ENCODE measurements around the gene UBE2J1.

Gene UBE2J1

GRCh38 chr6:89379281-89379680 is 26.8 kb upstream of the UBE2J1 start:
- no peaks in the 10 kb centered on the region for H3K9me2 ChIP-seq (replicated peaks; ENCODE audit: insufficient read depth, low read length)
- H2AFZ ChIP-seq (ENCODE audit: low read length) = no peak overlapping the region
- peaks cover 11% of the 10 kb centered on the region for H3K79me2 ChIP-seq (ENCODE audit: low read length)
- DNase-seq = no peak
- H3K9me3 ChIP-seq (replicated peaks; ENCODE audit: insufficient read depth, low read length) = no peaks in the 10 kb centered on the region
- TF ChIP-seq EZH2 (optimal IDR thresholded peaks at IDR 0.05; ENCODE audit: low read depth, low read length) = no peak
- no peak for TF ChIP-seq EZH2phosphoT487 (IDR thresholded peaks at IDR 0.05; ENCODE audit: low read length)
- H4K20me1 ChIP-seq (ENCODE audit: insufficient read depth, low read length) = no peaks in the 10 kb centered on the region
- H3K4me3 ChIP-seq (ENCODE audit: low read length) = no peak overlapping the region
- peaks cover 20% of the 10 kb centered on the region for H3F3A ChIP-seq (ENCODE audit: insufficient read depth, low read length)
- no peak overlapping the region for H3K27ac ChIP-seq (ENCODE audit: low read length)
- H3K36me3 ChIP-seq (replicated peaks; ENCODE audit: insufficient read depth, low read length) = no peaks in the 10 kb centered on the region
- no peaks in the 10 kb centered on the region for H3K27me3 ChIP-seq (replicated peaks; ENCODE audit: insufficient read depth, low read length)
- H3K4me1 ChIP-seq (ENCODE audit: low read length) = peaks cover 20% of the 10 kb centered on the region
- no peak overlapping the region for H3K9ac ChIP-seq (ENCODE audit: low read length)
- no peak overlapping the region for H3K4me2 ChIP-seq (ENCODE audit: low read depth, low read length)

GRCh38 chr6:89378628-89379027 is 26.1 kb upstream of the UBE2J1 start:
- DNase-seq = no peak
- Histone ChIP-seq H4K20me1 (ENCODE audit: insufficient read depth, low read length) (no peaks in the 10 kb centered on the region), H3K79me2 (ENCODE audit: low read length) (peaks cover 16% of the 10 kb centered on the region), H3K4me3 (ENCODE audit: low read length) (no peak overlapping the region), H3K27me3 (replicated peaks; ENCODE audit: insufficient read depth, low read length) (no peaks in the 10 kb centered on the region), H2AFZ (ENCODE audit: low read length) (no peak overlapping the region), H3K9me2 (replicated peaks; ENCODE audit: insufficient read depth, low read length) (no peaks in the 10 kb centered on the region), H3K36me3 (replicated peaks; ENCODE audit: insufficient read depth, low read length) (no peaks in the 10 kb centered on the region), H3K9me3 (replicated peaks; ENCODE audit: insufficient read depth, low read length) (no peaks in the 10 kb centered on the region), H3F3A (ENCODE audit: insufficient read depth, low read length) (peaks cover 26% of the 10 kb centered on the region), H3K4me1 (ENCODE audit: low read length) (peaks cover 27% of the 10 kb centered on the region), H3K9ac (ENCODE audit: low read length) (no peak overlapping the region), H3K4me2 (ENCODE audit: low read depth, low read length) (no peak overlapping the region), H3K27ac (ENCODE audit: low read length) (no peak overlapping the region)
- TF ChIP-seq EZH2phosphoT487 (IDR thresholded peaks at IDR 0.05; ENCODE audit: low read length) = no peak
- no peak for TF ChIP-seq CTCF (IDR thresholded peaks at IDR 0.05; ENCODE audit: low read length)

- H3K4me3 ChIP-seq (ENCODE audit: low read length) = no peak overlapping the region
- H3K79me2 ChIP-seq (ENCODE audit: low read length) = peaks cover 24% of the 10 kb centered on the region
- DNase-seq = peak; percentile 93
- H3F3A ChIP-seq (ENCODE audit: insufficient read depth, low read length) = peaks cover 50% of the 10 kb centered on the region
- H3K9me2 ChIP-seq (replicated peaks; ENCODE audit: insufficient read depth, low read length) = no peaks in the 10 kb centered on the region
- TF ChIP-seq CTCF (IDR thresholded peaks at IDR 0.05; ENCODE audit: low read length) (peak; percentile 78), EZH2phosphoT487 (IDR thresholded peaks at IDR 0.05; ENCODE audit: low read length) (no peak)
- peak overlapping the region; percentile 64; the same call in 1 of the 2 replicates for H3K27ac ChIP-seq (ENCODE audit: low read length)
- H3K36me3 ChIP-seq (replicated peaks; ENCODE audit: insufficient read depth, low read length) = no peaks in the 10 kb centered on the region
- no peaks in the 10 kb centered on the region for H3K27me3 ChIP-seq (replicated peaks; ENCODE audit: insufficient read depth, low read length)
- peak overlapping the region; percentile 26 for H3K4me2 ChIP-seq (ENCODE audit: low read depth, low read length)
- no peaks in the 10 kb centered on the region for H3K9me3 ChIP-seq (replicated peaks; ENCODE audit: insufficient read depth, low read length)
- peaks cover 49% of the 10 kb centered on the region for H3K4me1 ChIP-seq (ENCODE audit: low read length)
- H2AFZ ChIP-seq (ENCODE audit: low read length) = no peak overlapping the region
- 0 out of 2 replicates have a peak overlapping the region, but pooled peaks have one; percentile 18 for H3K9ac ChIP-seq (ENCODE audit: low read length)
- no peaks in the 10 kb centered on the region for H4K20me1 ChIP-seq (ENCODE audit: insufficient read depth, low read length)
These were observed 23.1 kb upstream of the UBE2J1 start for GRCh38 chr6:89375427-89376267.

DNA sequence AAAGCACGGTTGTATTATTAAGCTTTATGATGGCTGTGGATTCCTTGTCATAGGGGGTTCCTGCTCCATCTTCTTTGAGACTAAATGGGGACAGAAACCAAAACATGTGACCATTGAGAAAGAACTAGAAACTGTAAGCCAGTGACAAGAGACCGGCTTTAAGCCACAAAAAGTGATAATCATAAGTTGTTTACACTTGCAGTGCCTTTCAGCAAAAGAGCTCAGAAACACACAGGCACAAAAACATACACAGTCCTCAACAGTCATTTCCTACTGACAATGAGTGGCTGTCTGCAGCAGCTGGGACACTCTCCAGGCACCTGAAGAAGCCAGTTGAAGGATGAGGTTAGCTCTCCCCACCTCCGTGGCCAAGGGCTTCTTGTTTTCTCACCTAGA is 20.0 kb upstream of the UBE2J1 start:
- Histone ChIP-seq H3K9me2 (replicated peaks; ENCODE audit: insufficient read depth, low read length) (no peaks in the 10 kb centered on the region), H3K4me1 (ENCODE audit: low read length) (peaks cover 76% of the 10 kb centered on the region), H3K36me3 (replicated peaks; ENCODE audit: insufficient read depth, low read length) (no peaks in the 10 kb centered on the region), H3K9ac (ENCODE audit: low read length) (peak overlapping the region; percentile 16; the same call in 1 of the 2 replicates), H2AFZ (ENCODE audit: low read length) (no peak overlapping the region), H3K4me2 (ENCODE audit: low read depth, low read length) (peak overlapping the region; percentile 34), H3K4me3 (ENCODE audit: low read length) (peak overlapping the region; percentile 0; the same call in 1 of the 2 replicates), H3K79me2 (ENCODE audit: low read length) (peaks cover 52% of the 10 kb centered on the region), H3F3A (ENCODE audit: insufficient read depth, low read length) (peaks cover 58% of the 10 kb centered on the region), H3K27me3 (replicated peaks; ENCODE audit: insufficient read depth, low read length) (no peaks in the 10 kb centered on the region), H3K9me3 (replicated peaks; ENCODE audit: insufficient read depth, low read length) (no peaks in the 10 kb centered on the region), H3K27ac (ENCODE audit: low read length) (peak overlapping the region; percentile 83), H4K20me1 (ENCODE audit: insufficient read depth, low read length) (no peaks in the 10 kb centered on the region)
- TF ChIP-seq EZH2phosphoT487 (IDR thresholded peaks at IDR 0.05; ENCODE audit: low read length) = no peak
- TF ChIP-seq EZH2 (optimal IDR thresholded peaks at IDR 0.05; ENCODE audit: low read depth, low read length) = no peak
- TF ChIP-seq CTCF (IDR thresholded peaks at IDR 0.05; ENCODE audit: low read length) = no peak
- DNase-seq = peak; percentile 80

Data from MM.1S (cell line).